Effector CD8-positive, alpha-beta T cell (primary cell): ENCODE data around the gene RNF34.
A peak's percentile ranks its signal among the peaks of the same experiment; 100 is the strongest.

Experiments
- DNase-seq: peaks from one replicate; lab custom pipeline; 2025; lab: John Stamatoyannopoulos, UW

The RNF34 gene

GRCh38 chr12:121439715-121440114, 39.8 kb downstream of the RNF34 start:
- no peak for DNase-seq

- DNase-seq, result no peak
Measured at GRCh38 chr12:121440768-121441167, 40.9 kb downstream of the RNF34 start.

- DNase-seq, result no peak
Measured at GRCh38 chr12:121441555-121441954, 41.6 kb downstream of the RNF34 start.

GRCh38 chr12:121442028-121442948, 42.4 kb downstream of the RNF34 start:
- DNase-seq, result no peak

DNA sequence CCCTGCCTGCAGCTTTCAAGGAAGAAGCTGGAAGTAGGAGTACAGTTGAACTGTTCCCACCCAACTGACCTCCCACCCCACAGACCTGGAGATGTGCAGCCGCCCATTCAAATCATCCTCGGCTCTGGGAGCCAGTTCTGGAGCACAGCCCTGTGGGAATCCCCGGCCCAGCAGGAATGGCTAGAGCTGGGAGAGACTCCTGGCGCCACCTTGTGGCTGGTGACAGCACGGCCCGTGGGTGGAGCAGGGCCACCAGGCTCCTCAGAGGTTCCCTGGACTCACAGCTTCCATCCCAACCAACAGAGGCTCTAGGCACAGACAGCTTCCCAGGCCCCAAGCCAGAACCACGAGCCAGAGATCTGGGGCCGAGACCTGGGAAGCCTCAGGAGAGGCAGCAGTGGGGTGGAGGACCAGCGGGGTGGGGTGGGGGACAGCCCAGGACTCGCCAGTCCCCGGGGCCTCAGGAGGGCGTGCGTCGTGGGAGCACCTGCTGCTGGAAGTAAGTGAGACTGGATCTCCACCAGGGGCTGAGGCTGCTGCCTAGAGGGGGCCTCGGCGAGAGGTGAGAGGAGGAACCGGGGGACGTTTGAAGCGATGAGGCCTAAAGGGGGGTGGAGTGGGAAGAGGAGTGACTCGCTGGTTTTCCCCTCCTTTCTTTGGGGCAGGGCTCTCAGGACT, 43.4 kb downstream of the RNF34 start:
- peak; percentile 48 for DNase-seq

- DNase-seq, result no peak
Measured at GRCh38 chr12:121443911-121444841, 44.3 kb downstream of the RNF34 start.

- no peak for DNase-seq
Measured at GRCh38 chr12:121444842-121445202, 44.9 kb downstream of the RNF34 start.

DNA sequence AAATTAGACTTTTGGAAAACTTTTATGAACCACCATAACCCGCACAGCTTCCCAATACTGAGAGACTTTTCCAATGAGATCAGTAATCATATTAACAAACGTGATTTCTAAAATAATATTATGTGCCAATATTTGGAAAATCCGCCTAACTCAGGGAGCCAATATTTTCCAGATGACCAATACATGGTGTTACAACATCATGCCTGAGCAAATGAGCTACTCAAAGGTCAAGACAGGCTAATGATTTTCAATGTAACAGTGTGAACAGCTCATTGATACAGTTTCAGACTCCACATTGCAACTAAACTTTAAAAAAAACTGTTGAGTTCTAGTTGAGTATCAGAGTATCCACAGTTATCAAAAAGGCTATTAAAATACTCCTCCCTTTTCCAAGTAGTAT, 46.8 kb downstream of the RNF34 start:
- no peak for DNase-seq

DNA sequence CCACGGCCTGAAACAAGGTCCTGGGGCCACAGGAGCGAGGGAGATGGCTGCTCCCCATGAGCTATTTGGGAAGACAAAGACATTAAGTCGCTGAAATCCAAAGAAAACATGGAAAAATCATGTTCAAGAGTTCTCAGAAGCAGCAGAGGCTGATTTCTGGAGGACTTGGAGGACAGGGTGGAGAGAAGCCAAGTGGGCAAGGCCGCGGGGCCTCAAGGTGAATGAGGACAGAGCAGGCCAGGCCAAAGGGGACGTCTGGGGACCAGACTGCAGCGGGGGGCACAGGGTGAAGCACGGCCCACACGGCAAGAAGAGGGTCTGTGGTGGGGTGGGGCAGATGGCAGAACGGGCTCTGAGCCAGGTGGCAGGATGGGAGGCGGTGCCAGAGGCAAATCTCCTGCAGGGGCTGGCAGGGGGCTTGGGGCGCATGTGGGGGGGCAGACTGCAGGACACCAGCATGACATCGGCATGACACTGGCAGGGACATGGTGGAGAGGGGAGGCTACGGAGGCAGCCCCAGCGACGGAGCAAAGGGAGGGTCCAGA, 48.9 kb downstream of the RNF34 start:
- DNase-seq, result no peak

GRCh38 chr12:121451961-121452339, 52.0 kb downstream of the RNF34 start:
- no peak for DNase-seq

DNA sequence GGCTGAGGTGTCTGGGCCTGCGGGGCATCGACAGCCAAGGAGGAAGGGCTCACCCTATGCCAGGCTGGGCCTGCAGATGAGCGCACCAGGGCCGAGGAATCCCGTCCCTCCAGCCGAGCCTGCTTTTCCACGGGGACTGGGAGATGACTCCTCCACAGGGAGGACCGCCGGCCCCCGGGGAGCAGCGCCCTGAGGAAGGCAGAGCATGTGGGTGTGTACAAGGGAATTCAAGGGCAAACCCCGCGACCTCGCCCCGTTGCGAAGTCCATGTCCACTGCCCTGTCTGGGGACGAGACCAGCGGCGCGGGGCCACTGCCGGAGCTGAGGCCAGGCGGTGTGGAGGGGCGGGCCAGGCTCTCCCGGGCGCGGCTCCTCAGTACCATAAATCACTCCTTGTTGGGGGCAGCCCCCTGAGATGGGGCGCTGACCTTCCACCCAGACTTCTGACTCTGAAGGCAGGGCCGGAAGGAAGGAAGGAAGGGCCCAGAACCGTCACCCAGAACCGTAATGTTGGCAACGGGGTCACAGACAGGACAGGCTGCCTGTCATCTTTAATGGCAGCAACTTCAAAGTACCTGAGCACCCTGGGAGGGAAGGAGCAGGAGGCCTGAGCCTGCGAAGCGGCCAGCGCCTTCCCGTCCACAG, 52.5 kb downstream of the RNF34 start:
- no peak for DNase-seq

- no peak for DNase-seq
Measured at GRCh38 chr12:121452985-121453360, 53.1 kb downstream of the RNF34 start.

GRCh38 chr12:121453629-121454028, 53.7 kb downstream of the RNF34 start:
- DNase-seq, result no peak

GRCh38 chr12:121454921-121455320, 55.0 kb downstream of the RNF34 start:
- no peak for DNase-seq

- DNase-seq, result no peak
Measured at GRCh38 chr12:121455766-121456420, 56.0 kb downstream of the RNF34 start.

DNA sequence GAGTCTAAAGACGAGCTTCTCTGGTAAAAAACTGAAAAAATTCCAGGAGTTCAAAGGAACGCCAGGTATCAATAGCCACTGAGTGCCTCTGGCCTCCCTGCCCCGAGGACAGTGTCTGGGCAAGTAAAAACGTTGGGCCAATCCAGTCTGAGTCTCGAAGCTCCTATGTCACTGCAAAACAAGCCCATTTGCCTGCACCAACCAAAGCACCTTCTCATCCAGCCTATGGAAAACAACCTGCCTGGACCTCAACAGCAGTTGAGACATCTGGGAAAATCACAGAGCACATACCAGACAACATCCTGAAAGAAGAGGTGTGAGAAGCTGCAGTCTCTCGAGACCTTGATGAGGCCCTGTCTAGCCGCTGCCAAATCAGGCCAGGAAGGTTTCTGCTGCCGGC, 56.6 kb downstream of the RNF34 start:
- no peak for DNase-seq

- DNase-seq, result no peak
Measured at GRCh38 chr12:121461048-121461447, 61.1 kb downstream of the RNF34 start.

- DNase-seq, result no peak
Measured at GRCh38 chr12:121464331-121464730, 64.4 kb downstream of the RNF34 start.

GRCh38 chr12:121465921-121466793, 66.2 kb downstream of the RNF34 start:
- peak; percentile 20 for DNase-seq
